Measurements from ENCODE around the gene ACOX2. TPM values are rescaled to one million over a fixed set of nuclear protein-coding genes. Genes with fewer than 3 reads are reported as not detected.

Gene ACOX2
- total and polyA plus RNA-seq, 2 of the 13 experiments (the other 11 are each of a cell fraction or from before 2014, with no cell fraction given) = 42.6 to 98.5 TPM

DNA sequence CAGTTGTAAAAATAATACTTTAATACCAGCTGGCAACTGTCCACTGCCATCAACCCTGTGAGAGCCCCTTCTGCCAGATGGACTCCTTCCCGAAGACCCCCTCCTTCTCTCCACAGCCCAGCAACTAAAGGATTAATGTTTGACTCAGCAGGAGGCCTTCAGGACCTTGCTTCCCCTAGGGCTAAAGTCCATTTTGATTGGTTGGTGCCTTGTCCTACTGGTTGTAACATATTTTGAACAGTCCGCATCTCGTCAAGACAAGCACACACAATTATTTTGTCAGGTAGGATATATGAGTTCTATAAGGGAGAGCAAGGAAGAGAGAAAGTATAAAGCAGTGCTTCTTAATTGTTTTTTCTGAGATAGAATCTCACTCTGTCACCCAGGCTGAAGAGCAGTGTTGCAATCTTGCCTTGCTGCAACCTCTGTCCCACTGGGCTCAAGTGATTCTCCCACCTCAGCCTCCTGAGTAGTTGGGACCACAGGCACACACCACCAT, 18.6 kb downstream of the ACOX2 start (continued):
- TF ChIP-seq SIN3A (IDR thresholded peaks at IDR 0.05; ENCODE audit: borderline replicate concordance, low read depth, low read length) (no peak), FOXJ3 (CRISPR knock-in tag; IDR thresholded peaks at IDR 0.05; ENCODE audit: borderline replicate concordance) (no peak), ZNF10 (CRISPR knock-in tag; IDR thresholded peaks at IDR 0.05; ENCODE audit: borderline replicate concordance, low read depth) (no peak), ZFX (CRISPR knock-in tag; IDR thresholded peaks at IDR 0.05; ENCODE audit: low read depth) (0 out of 2 replicates have a peak, but pooled peaks have one; percentile 20), GTF3A (CRISPR knock-in tag; conservative IDR thresholded peaks at IDR 0.05) (no peak), ZNF20 (CRISPR knock-in tag; IDR thresholded peaks at IDR 0.05) (no peak), NFE2 (CRISPR knock-in tag; IDR thresholded peaks at IDR 0.05) (no peak), GFI1 (CRISPR knock-in tag; IDR thresholded peaks at IDR 0.05; ENCODE audit: borderline replicate concordance) (peak; percentile 55; the same call in 1 of the 2 replicates), ARNTL (CRISPR knock-in tag; IDR thresholded peaks at IDR 0.05) (0 out of 2 replicates have a peak, but pooled peaks have one; percentile 23), SMC3 (IDR thresholded peaks at IDR 0.05; ENCODE audit: low read length) (no peak), ZNF530 (CRISPR knock-in tag; IDR thresholded peaks at IDR 0.05; ENCODE audit: low read depth) (no peak), ZNF652 (CRISPR knock-in tag; IDR thresholded peaks at IDR 0.05; ENCODE audit: borderline replicate concordance, low read depth) (peak; percentile 95), ZNF670 (CRISPR knock-in tag; IDR thresholded peaks at IDR 0.05; ENCODE audit: borderline replicate concordance) (no peak), MEIS1 (CRISPR knock-in tag; IDR thresholded peaks at IDR 0.05; ENCODE audit: borderline replicate concordance) (peak; percentile 21; the same call in 1 of the 2 replicates), ZNF770 (CRISPR knock-in tag; IDR thresholded peaks at IDR 0.05) (peak; percentile 72), CHCHD3 (CRISPR knock-in tag; IDR thresholded peaks at IDR 0.05) (no peak), TFAP4 (IDR thresholded peaks at IDR 0.05; ENCODE audit: borderline replicate concordance, low read depth) (peak; percentile 37; the same call in 1 of the 2 replicates), CEBPB (IDR thresholded peaks at IDR 0.05; ENCODE audit: borderline replicate concordance, low read depth, low read length) (peak; percentile 79), AHDC1 (CRISPR knock-in tag; IDR thresholded peaks at IDR 0.05; ENCODE audit: borderline replicate concordance) (peak; percentile 49; the same call in 1 of the 2 replicates), TCF7 (IDR thresholded peaks at IDR 0.05; ENCODE audit: low read depth) (no peak)
